ENCODE data around the gene VANGL1.
"Not testable (repeated sequence)": the region's sequence is repeated elsewhere in the genome, so short reads cannot be mapped to it uniquely, and the experiment has no call there.

The VANGL1 gene

GRCh38 chr1:115641762-115642167 lies at the start of gene VANGL1:
Gene VANGL1 (plus strand): TSS chr1:115641970. CDS start chr1:115651414, 9,444 bp downstream.
- peak in 1 of 2 donors; percentile 19 for DNase-seq (ENCODE audit: extremely low read depth in 1 of 2, low read depth in 1 of 2)

GRCh38 chr1:115592264-115592663 lies 49.5 kb upstream of the VANGL1 start:
- no peak for DNase-seq (ENCODE audit: extremely low read depth in 1 of 2, low read depth in 1 of 2)

GRCh38 chr1:115593365-115594259 lies 48.2 kb upstream of the VANGL1 start:
- no peak for DNase-seq (ENCODE audit: extremely low read depth in 1 of 2, low read depth in 1 of 2)

- DNase-seq (ENCODE audit: extremely low read depth in 1 of 2, low read depth in 1 of 2), result no peak
Measured at GRCh38 chr1:115594600-115594999, 47.2 kb upstream of the VANGL1 start.

GRCh38 chr1:115595279-115596079 lies 46.3 kb upstream of the VANGL1 start:
- peak in 1 of 2 donors; percentile 39 for DNase-seq (ENCODE audit: extremely low read depth in 1 of 2, low read depth in 1 of 2)

- no peak for DNase-seq (ENCODE audit: extremely low read depth in 1 of 2, low read depth in 1 of 2)
Measured at GRCh38 chr1:115596080-115596780, 45.5 kb upstream of the VANGL1 start.

- no peak for DNase-seq (ENCODE audit: extremely low read depth in 1 of 2, low read depth in 1 of 2)
Measured at GRCh38 chr1:115604508-115604907, 37.3 kb upstream of the VANGL1 start.

- DNase-seq (ENCODE audit: extremely low read depth in 1 of 2, low read depth in 1 of 2), result no peak
Measured at GRCh38 chr1:115606305-115606704, 35.5 kb upstream of the VANGL1 start.

GRCh38 chr1:115609021-115609420 lies 32.7 kb upstream of the VANGL1 start:
- no peak for DNase-seq (ENCODE audit: extremely low read depth in 1 of 2, low read depth in 1 of 2)

GRCh38 chr1:115613767-115614166 lies 28.0 kb upstream of the VANGL1 start:
- no peak for DNase-seq (ENCODE audit: extremely low read depth in 1 of 2, low read depth in 1 of 2)

- no peak for DNase-seq (ENCODE audit: extremely low read depth in 1 of 2, low read depth in 1 of 2)
Measured at GRCh38 chr1:115620453-115620852, 21.3 kb upstream of the VANGL1 start.

GRCh38 chr1:115620950-115621349 lies 20.8 kb upstream of the VANGL1 start:
- no peak for DNase-seq (ENCODE audit: extremely low read depth in 1 of 2, low read depth in 1 of 2)

- no peak for DNase-seq (ENCODE audit: extremely low read depth in 1 of 2, low read depth in 1 of 2)
Measured at GRCh38 chr1:115624859-115625258, 16.9 kb upstream of the VANGL1 start.

GRCh38 chr1:115630342-115630741 lies 11.4 kb upstream of the VANGL1 start:
- DNase-seq (ENCODE audit: extremely low read depth in 1 of 2, low read depth in 1 of 2), result no peak

GRCh38 chr1:115632251-115633026 lies 9.3 kb upstream of the VANGL1 start:
- DNase-seq (ENCODE audit: extremely low read depth in 1 of 2, low read depth in 1 of 2), result no peak

GRCh38 chr1:115633606-115634005 lies 8.2 kb upstream of the VANGL1 start:
- not testable (repeated sequence) for DNase-seq (ENCODE audit: extremely low read depth in 1 of 2, low read depth in 1 of 2)

- DNase-seq (ENCODE audit: extremely low read depth in 1 of 2, low read depth in 1 of 2), result not testable (repeated sequence)
Measured at GRCh38 chr1:115637247-115637646, 4.5 kb upstream of the VANGL1 start.

GRCh38 chr1:115640384-115640783 lies 1.4 kb upstream of the VANGL1 start:
- no peak for DNase-seq (ENCODE audit: extremely low read depth in 1 of 2, low read depth in 1 of 2)

GRCh38 chr1:115642168-115643072 lies 650 bp downstream of the VANGL1 start:
- peak in 1 of 2 donors; percentile 17 for DNase-seq (ENCODE audit: extremely low read depth in 1 of 2, low read depth in 1 of 2)
